GM19023 (cell line): Measurements from ENCODE around the gene KRT3.

Experiments
- ATAC-seq: cut with Tn5 transposase; IDR thresholded peaks from one replicate; pipeline ENCODE4 v1.9.1; 2021; ENCODE audit warnings: mild to moderate bottlenecking, moderate library complexity; ENCODE audit not compliant: unreplicated experiment

Gene KRT3

GRCh38 chr12:52795694-52796428 lies at the start of gene KRT3:
Gene KRT3, minus strand, starts transcription at chr12:52796117. Its CDS starts 75 bp downstream, at chr12:52796042.
- ATAC-seq = no peak

DNA sequence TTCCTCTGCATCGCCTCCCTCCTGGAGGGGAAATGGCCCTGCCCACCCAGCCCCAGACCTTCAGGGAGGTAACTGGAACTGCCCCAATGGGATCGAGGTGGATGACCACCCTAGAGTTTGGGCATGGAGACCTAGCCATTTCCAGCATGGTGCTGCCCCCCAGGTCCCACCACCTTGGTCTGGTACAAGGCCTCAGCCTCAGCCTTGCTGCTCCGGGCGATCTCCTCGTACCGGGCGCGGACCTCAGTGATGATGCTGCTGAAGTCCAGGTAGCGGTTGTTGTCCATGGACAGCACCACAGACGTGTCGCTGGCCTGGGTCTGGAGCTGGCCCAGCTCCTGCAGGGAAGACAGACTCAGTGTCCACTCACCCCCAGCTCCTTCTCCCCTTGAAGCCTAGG lies 48.5 kb upstream of the KRT3 start:
- no peak for ATAC-seq

DNA sequence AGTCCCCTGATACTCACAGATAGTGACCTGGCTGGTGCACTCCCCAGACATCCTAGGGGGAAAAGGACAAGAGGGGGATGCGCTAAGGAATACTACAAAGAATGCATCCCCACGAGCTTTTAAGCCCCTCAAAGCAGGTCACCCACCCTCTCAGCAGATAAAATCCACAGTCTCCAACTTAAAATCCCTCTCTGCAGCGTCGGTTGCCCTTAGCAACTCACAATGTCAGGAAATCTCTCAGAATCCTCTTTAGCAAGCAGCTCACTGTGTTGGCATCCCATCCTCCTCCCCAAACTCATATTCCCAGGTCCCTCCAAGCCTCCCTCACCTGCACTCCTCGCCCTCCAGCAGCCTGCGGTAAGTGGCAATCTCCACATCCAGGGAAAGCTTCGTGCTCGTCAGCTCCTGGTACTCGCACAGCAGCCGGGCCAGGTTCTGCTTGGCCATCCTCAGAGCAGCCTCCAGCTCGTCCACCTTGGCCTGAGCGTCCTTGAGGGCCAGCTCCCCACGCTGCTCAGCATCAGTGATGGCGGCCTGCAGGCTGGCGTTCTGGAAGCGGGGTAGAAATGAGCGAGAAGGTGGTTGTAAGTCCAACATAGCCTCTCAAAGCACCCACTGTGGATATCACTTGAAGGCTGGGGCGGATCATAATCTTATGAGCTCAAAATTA lies 43.7 kb upstream of the KRT3 start:
- no peak for ATAC-seq

- ATAC-seq = no peak
These were observed 42.9 kb upstream of the KRT3 start for GRCh38 chr12:52838609-52839435.

GRCh38 chr12:52837781-52838608 lies 42.1 kb upstream of the KRT3 start:
- ATAC-seq = no peak

- ATAC-seq = no peak
These were observed 41.5 kb upstream of the KRT3 start for GRCh38 chr12:52837413-52837741.

DNA sequence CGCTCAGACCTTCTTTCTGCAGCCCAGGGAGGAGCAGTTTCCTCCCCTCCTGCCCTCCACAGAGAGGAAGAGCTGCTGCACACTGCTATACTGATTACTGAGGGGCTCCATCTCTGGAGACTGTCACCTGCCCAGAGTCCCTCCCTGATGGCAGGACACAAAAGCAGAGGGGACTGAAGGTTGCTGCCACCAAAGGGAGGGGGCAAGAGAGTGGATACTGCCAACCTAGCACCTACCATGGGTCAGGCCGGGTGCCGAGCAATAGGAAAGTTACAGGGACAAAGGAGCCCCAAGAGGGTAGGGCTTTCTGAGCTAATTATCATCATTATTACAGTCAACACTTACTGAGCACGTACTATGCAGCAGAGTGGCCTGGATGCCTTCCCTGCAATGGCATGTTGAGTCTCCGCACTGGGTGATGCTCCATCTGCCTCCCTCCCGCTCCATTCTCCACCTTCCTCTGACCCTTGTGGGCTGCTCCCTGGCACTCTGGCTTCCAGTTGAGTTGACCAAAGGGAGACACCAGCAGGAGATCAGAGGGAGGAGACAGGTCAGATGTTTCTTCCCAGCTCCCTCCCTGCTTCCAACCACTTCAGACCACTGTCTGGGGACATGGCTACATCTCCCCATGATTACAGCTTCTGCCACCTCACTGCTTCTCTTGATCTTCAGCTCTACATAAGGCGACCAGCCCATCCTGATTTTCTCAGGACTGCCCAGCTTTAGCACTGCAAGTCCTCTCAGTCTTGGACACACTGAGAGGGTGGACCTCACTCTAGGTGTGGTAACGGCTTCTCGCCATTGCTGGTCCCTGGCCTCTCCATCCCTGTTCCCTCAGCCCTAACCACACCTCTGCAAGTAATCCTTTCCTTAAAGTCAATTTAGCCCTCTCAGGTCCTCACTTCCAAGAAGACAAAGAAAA lies 40.8 kb upstream of the KRT3 start:
- ATAC-seq = no peak

GRCh38 chr12:52836042-52836466 lies 40.1 kb upstream of the KRT3 start:
- ATAC-seq = no peak

GRCh38 chr12:52835271-52836041 lies 39.5 kb upstream of the KRT3 start:
- ATAC-seq = no peak

DNA sequence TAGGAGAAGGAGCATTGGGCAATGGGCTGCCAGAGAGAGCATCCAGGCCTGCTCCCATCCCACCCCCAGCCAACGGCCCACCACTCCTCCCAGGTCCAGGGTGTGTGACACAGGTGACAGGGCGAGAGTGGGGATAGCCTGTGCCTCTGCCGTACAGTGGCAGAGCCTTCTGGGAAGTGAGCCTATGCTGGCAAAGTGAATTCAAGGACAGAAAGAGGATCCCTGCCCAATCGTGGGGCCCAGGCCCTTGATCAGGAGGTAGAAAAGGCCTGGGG lies 38.7 kb upstream of the KRT3 start:
- ATAC-seq = no peak

DNA sequence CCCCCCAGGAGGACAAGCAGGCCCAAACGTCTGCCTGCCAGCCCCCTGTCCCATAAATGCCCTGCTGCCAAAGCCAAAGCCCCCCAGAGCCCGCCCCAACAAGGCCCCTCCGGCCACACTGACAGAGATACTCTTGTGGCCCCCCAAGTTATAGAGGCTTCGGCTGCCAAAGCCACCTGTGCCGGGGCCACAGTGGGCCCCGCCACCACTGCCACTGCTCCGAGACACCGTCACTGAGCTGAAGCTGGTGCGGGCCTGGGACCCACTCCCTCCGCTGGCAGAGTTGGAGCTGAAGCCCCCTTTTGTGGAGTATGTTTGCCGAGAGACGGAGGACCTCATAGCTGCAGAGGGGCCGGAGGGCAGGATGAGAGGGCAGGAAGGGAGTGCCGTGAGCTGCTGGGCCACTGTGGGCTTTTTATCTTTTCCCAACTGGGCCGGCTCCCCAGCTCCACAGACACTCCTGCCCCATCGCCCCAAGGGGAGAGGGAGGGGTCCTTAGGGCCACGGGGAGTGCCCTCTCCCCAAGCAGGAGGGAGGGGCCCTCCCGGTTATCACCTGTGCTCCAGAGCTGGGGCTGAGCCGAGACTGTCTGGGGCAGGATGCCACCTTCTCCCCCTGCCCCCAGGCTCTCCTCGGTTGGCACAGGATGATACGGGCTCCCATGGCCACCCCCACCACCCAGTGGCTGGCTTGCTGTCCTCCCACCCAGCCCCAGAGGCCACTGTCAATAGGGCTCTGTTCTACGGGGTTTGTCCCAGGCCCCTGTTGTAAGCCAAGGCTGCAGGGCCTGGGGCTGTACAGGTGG lies 38.2 kb upstream of the KRT3 start, which contains the start of gene KRT79:
Gene KRT79 (minus strand): TSS at position 390 of the 805 bp plus-strand sequence. CDS start 51 bp downstream, at position 339.
- no peak for ATAC-seq

- ATAC-seq = no peak
These were observed 37.3 kb upstream of the KRT3 start for GRCh38 chr12:52832985-52833905.

- no peak for ATAC-seq
These were observed 36.5 kb upstream of the KRT3 start for GRCh38 chr12:52832451-52832850.

GRCh38 chr12:52831251-52831650 lies 35.3 kb upstream of the KRT3 start:
- no peak for ATAC-seq

DNA sequence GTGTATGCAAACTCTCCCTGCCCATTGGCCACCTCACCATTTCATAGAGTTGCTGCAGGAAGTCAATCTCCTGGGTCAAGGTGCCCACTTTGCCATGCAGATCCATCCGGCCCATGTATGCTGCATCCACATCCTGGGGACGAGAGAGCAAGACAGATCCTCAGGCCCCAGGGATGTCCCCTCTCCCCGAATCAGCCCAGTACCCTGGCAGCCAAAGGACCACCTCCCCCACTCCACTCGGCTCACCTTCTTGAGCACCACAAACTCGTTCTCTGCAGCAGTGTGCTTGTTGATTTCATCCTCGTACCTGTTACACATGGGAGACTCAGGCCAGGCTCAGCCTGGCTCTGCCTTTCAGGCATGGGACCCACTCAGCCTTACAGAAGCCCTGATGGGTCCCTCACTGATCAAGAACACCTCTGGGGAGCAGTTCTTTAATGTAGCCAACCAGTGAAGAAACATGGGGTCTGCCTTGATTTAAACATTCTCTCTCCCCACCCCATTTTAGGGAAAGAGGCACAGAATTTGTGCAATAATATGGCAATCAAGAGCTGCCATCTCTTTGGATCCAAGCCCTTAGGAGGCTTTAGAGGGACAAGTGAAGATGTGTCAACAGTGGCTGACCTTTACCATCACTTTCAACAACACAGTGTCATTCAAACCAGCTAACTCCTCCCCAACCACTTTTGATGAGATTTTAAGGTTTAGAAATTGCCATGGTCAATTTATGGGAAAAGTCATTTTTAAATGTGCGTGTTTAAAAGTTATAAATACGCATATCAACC lies 34.3 kb upstream of the KRT3 start:
- no peak for ATAC-seq

DNA sequence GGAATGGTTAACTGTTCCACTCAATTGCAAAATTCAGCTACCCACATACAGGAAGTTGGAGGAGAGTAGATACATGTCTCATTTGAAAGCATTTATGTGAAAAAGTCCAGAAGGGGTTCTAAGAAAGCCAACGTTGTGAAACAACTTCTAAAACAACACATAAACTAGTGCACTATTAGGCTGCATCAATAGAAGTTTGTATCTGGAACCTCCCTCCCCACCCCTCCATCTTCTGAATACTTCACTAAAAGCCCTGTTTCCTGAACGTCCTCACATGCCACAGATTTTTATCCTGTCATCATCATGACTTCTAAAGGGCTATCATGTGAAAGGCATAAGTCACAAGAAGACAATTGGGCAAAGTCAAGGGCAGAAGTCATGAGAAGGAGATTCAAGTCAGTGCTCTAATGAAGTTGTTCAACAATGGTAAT lies 32.7 kb upstream of the KRT3 start:
- no peak for ATAC-seq

GRCh38 chr12:52828156-52828555 lies 32.2 kb upstream of the KRT3 start:
- ATAC-seq = no peak
